C4-2B (cell line): ENCODE data around the gene NPTN.

ENCODE experiments used
- H3K27ac ChIP-seq: fragments of 450-650 bp; 2 replicates; pipeline ENCODE4 v1.5.1; 2017
- CTCF ChIP-seq: fragments of 450-650 bp; conservative IDR thresholded peaks from 2 replicates; pipeline ENCODE4 v1.5.1; 2017; ENCODE audit warnings: mild to moderate bottlenecking
- ZFX ChIP-seq: fragments of 450-650 bp; IDR thresholded peaks from 2 replicates; pipeline ENCODE4 v1.6.1; 2017

Gene NPTN

GRCh38 chr15:73570355-73571032 is 62.7 kb downstream of the NPTN start:
- TF ChIP-seq ZFX (no peak), CTCF (no peak)
- no peak overlapping the region for H3K27ac ChIP-seq

GRCh38 chr15:73569361-73569760 is 63.8 kb downstream of the NPTN start:
- no peak overlapping the region for H3K27ac ChIP-seq
- TF ChIP-seq CTCF (no peak), ZFX (no peak)

- no peak overlapping the region for H3K27ac ChIP-seq
- TF ChIP-seq CTCF (no peak), ZFX (no peak)
Measured at GRCh38 chr15:73568564-73569280, 64.5 kb downstream of the NPTN start.

GRCh38 chr15:73567020-73567419 is 66.2 kb downstream of the NPTN start:
- H3K27ac ChIP-seq = no peak overlapping the region
- TF ChIP-seq CTCF = no peak
- no peak for TF ChIP-seq ZFX

GRCh38 chr15:73564255-73564654 is 68.9 kb downstream of the NPTN start:
- TF ChIP-seq ZFX (no peak), CTCF (no peak)
- H3K27ac ChIP-seq = no peak overlapping the region

- TF ChIP-seq ZFX = no peak
- peak; percentile 67 for TF ChIP-seq CTCF
Measured at GRCh38 chr15:73560501-73561117, 72.6 kb downstream of the NPTN start.

GRCh38 chr15:73558529-73558928 is 74.7 kb downstream of the NPTN start:
- no peak overlapping the region for H3K27ac ChIP-seq
- TF ChIP-seq ZFX (no peak), CTCF (no peak)

More at GRCh38 chr15:73560501-73561117, 72.6 kb downstream of the NPTN start:
- H3K27ac ChIP-seq = no peak overlapping the region
